ENCODE results near the gene PTPRG. TPM values are rescaled to one million over a fixed set of nuclear protein-coding genes. Genes with fewer than 3 reads are reported as not detected.

The PTPRG gene
- total RNA-seq, 1 donor from 2014 or later = 39.6 TPM

DNA sequence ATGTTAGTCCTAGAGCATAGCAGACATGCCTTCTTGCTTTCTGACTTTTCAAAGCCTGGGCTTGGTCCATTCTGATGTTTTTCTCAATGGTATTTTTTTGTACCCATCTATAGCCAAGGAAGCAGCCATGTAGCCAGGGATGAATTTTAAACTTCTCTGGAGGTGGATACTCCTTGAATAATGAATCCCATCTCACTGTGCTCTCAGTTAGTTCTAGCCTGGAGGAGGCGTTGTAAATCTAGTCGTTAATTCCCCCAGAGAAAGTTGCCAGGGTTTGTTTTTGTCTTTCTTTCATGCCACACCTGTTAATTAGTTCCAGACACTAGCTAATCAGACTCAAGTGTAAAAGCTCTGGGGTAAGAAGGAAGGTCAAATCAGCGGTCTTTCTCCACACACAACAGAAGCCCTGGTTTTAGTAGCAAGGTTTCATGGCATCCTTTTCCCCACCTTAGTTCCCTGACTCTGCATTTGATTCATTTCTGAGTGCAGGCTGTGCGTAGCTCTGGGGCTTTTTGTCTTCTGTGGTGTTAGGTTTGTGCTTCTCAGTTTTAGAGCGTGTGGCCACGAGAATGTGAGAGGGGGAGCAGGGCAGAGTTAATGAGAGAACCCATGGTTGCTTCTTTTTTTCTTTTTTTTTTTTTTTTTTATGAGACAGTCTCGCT, 19.7 kb downstream of the PTPRG start:
- Mint-ChIP-seq H3K4me1 (ENCODE audit: low read depth, unreplicated experiment) (peaks cover 16% of the 10 kb centered on the region), H3K27me3 (ENCODE audit: low read depth, unreplicated experiment) (no peaks in the 10 kb centered on the region), H3K27ac (ENCODE audit: unreplicated experiment) (no peak overlapping the region), H3K9me3 (ENCODE audit: unreplicated experiment) (no peaks in the 10 kb centered on the region), H3K36me3 (ENCODE audit: low read depth, unreplicated experiment) (peaks cover 6% of the 10 kb centered on the region), H3K4me3 (ENCODE audit: unreplicated experiment) (no peak overlapping the region)
- FAIRE-seq = no peak
- peaks cover 30% of the 10 kb centered on the region for H4K20me1 ChIP-seq (ENCODE audit: insufficient read depth, low read length)
- H3K4me2 ChIP-seq (ENCODE audit: low read length) = no peak overlapping the region
- TF ChIP-seq, protein P1, sequence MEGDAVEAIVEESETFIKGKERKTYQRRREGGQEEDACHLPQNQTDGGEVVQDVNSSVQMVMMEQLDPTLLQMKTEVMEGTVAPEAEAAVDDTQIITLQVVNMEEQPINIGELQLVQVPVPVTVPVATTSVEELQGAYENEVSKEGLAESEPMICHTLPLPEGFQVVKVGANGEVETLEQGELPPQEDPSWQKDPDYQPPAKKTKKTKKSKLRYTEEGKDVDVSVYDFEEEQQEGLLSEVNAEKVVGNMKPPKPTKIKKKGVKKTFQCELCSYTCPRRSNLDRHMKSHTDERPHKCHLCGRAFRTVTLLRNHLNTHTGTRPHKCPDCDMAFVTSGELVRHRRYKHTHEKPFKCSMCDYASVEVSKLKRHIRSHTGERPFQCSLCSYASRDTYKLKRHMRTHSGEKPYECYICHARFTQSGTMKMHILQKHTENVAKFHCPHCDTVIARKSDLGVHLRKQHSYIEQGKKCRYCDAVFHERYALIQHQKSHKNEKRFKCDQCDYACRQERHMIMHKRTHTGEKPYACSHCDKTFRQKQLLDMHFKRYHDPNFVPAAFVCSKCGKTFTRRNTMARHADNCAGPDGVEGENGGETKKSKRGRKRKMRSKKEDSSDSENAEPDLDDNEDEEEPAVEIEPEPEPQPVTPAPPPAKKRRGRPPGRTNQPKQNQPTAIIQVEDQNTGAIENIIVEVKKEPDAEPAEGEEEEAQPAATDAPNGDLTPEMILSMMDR (IDR thresholded peaks at IDR 0.05; ENCODE audit: insufficient read depth, low read depth, low read length) = no peak
- TF ChIP-seq EZH2 (IDR thresholded peaks at IDR 0.05; ENCODE audit: insufficient read depth, low read length) = no peak
- H3K27ac ChIP-seq (ENCODE audit: low read depth, low read length) = no peak overlapping the region
- H3K9me3 ChIP-seq (ENCODE audit: insufficient read depth, low read depth, low read length) = no peaks in the 10 kb centered on the region
- H3K36me3 ChIP-seq (ENCODE audit: insufficient read depth, low read length) = no peaks in the 10 kb centered on the region
- H3K27me3 ChIP-seq (ENCODE audit: insufficient read depth, low read length) = no peaks in the 10 kb centered on the region
- no peaks in the 10 kb centered on the region for H3K4me1 ChIP-seq (ENCODE audit: insufficient read depth, low read length)
- no peak for DNase-seq (ENCODE audit: low read depth)
- H2AFZ ChIP-seq (ENCODE audit: low read depth, low read length) = no peak overlapping the region
- peaks cover 66% of the 10 kb centered on the region for H3K79me2 ChIP-seq (ENCODE audit: insufficient read depth, low read length)
- no peak overlapping the region for H3K4me3 ChIP-seq (ENCODE audit: insufficient read depth, low read depth, low read length)
- no peak overlapping the region for H3K9ac ChIP-seq (ENCODE audit: low read length)

DNA sequence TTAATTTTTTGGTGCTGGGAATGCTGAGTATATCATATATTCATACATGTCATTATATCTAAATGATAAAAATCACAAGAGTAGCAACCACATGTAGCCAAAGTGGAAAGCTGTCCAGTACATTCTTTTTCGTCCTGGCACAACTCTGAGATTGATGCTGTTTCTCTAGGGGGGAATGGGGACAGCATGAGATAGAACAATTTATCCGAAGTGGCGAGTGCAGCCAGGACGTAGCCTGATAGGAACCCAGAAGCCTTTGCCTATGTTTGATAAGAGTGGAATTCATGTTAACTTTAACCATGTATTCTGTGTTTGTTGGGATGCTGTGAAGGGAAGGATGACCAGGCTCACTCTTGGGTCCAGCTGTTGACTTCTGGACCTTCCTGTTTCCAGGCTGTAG, 20.9 kb downstream of the PTPRG start:
- Histone ChIP-seq H3K9ac (ENCODE audit: low read length) (no peak overlapping the region), H3K9me3 (ENCODE audit: insufficient read depth, low read depth, low read length) (no peaks in the 10 kb centered on the region), H3K36me3 (ENCODE audit: insufficient read depth, low read length) (no peaks in the 10 kb centered on the region), H4K20me1 (ENCODE audit: insufficient read depth, low read length) (peaks cover 35% of the 10 kb centered on the region), H3K27me3 (ENCODE audit: insufficient read depth, low read length) (no peaks in the 10 kb centered on the region), H3K4me3 (ENCODE audit: insufficient read depth, low read depth, low read length) (no peak overlapping the region), H3K27ac (ENCODE audit: low read depth, low read length) (no peak overlapping the region), H3K4me1 (ENCODE audit: insufficient read depth, low read length) (no peaks in the 10 kb centered on the region), H3K79me2 (ENCODE audit: insufficient read depth, low read length) (peaks cover 62% of the 10 kb centered on the region), H2AFZ (ENCODE audit: low read depth, low read length) (no peak overlapping the region), H3K4me2 (ENCODE audit: low read length) (no peak overlapping the region)
- H3K27ac Mint-ChIP-seq (ENCODE audit: unreplicated experiment) = no peak overlapping the region
- H3K27me3 Mint-ChIP-seq (ENCODE audit: low read depth, unreplicated experiment) = no peaks in the 10 kb centered on the region
- no peaks in the 10 kb centered on the region for H3K9me3 Mint-ChIP-seq (ENCODE audit: unreplicated experiment)
- TF ChIP-seq, protein P1 (IDR thresholded peaks at IDR 0.05; ENCODE audit: insufficient read depth, low read depth, low read length) = no peak
- TF ChIP-seq EZH2 (IDR thresholded peaks at IDR 0.05; ENCODE audit: insufficient read depth, low read length) = no peak
- peaks cover 8% of the 10 kb centered on the region for H3K36me3 Mint-ChIP-seq (ENCODE audit: low read depth, unreplicated experiment)
- FAIRE-seq = no peak
- peaks cover 16% of the 10 kb centered on the region for H3K4me1 Mint-ChIP-seq (ENCODE audit: low read depth, unreplicated experiment)
- H3K4me3 Mint-ChIP-seq (ENCODE audit: unreplicated experiment) = no peak overlapping the region
- DNase-seq (ENCODE audit: low read depth) = no peak

- no peaks in the 10 kb centered on the region for H3K4me1 ChIP-seq (ENCODE audit: insufficient read depth, low read length)
- no peak overlapping the region for H3K9ac ChIP-seq (ENCODE audit: low read length)
- FAIRE-seq = no peak
- Mint-ChIP-seq H3K27ac (ENCODE audit: unreplicated experiment) (no peak overlapping the region), H3K27me3 (ENCODE audit: low read depth, unreplicated experiment) (no peaks in the 10 kb centered on the region), H3K4me1 (ENCODE audit: low read depth, unreplicated experiment) (peaks cover 16% of the 10 kb centered on the region), H3K36me3 (ENCODE audit: low read depth, unreplicated experiment) (peaks cover 8% of the 10 kb centered on the region), H3K4me3 (ENCODE audit: unreplicated experiment) (no peak overlapping the region), H3K9me3 (ENCODE audit: unreplicated experiment) (no peaks in the 10 kb centered on the region)
- no peaks in the 10 kb centered on the region for H3K9me3 ChIP-seq (ENCODE audit: insufficient read depth, low read depth, low read length)
- H3K27ac ChIP-seq (ENCODE audit: low read depth, low read length) = no peak overlapping the region
- DNase-seq (ENCODE audit: low read depth) = no peak
- H3K79me2 ChIP-seq (ENCODE audit: insufficient read depth, low read length) = peaks cover 56% of the 10 kb centered on the region
- no peak overlapping the region for H3K4me3 ChIP-seq (ENCODE audit: insufficient read depth, low read depth, low read length)
- no peak overlapping the region for H3K4me2 ChIP-seq (ENCODE audit: low read length)
- TF ChIP-seq, protein P1 (IDR thresholded peaks at IDR 0.05; ENCODE audit: insufficient read depth, low read depth, low read length) = no peak
- TF ChIP-seq EZH2 (IDR thresholded peaks at IDR 0.05; ENCODE audit: insufficient read depth, low read length) = no peak
- peaks cover 35% of the 10 kb centered on the region for H4K20me1 ChIP-seq (ENCODE audit: insufficient read depth, low read length)
- no peaks in the 10 kb centered on the region for H3K27me3 ChIP-seq (ENCODE audit: insufficient read depth, low read length)
- H2AFZ ChIP-seq (ENCODE audit: low read depth, low read length) = no peak overlapping the region
- no peaks in the 10 kb centered on the region for H3K36me3 ChIP-seq (ENCODE audit: insufficient read depth, low read length)
These were observed 21.5 kb downstream of the PTPRG start for GRCh38 chr3:61582846-61583245.
